OCI-LY3 (cell line): ENCODE results near the gene WDR19.

Source experiments
- CTCF ChIP-seq: fragments of 200-600, 300-600 bp; sonication (generic); IDR thresholded peaks from 2 replicates; pipeline ENCODE4 v1.5.1; 2014; ENCODE audit warnings: antibody characterized with exemption, low read length, low read depth
- EZH2phosphoT487 ChIP-seq: fragments of 200-600 bp; shearing (Covaris generic); IDR thresholded peaks from 2 replicates; pipeline ENCODE4 v1.6.1; 2018; ENCODE audit warnings: antibody characterized with exemption, mixed run types, low read depth

- TF ChIP-seq CTCF (no peak), EZH2phosphoT487 (no peak)
Measured at GRCh38 chr4:39331191-39331590, 148.9 kb downstream of the WDR19 start.
